COR-L47 (cell line): ENCODE results near the gene G3BP2.
"Not testable (repeated sequence)": the region's sequence is repeated elsewhere in the genome, so short reads cannot be mapped to it uniquely, and the experiment has no call there.

Experiments used
- DNase-seq: peaks from one replicate; lab custom pipeline; 2025; lab: John Stamatoyannopoulos, UW

G3BP2 gene

GRCh38 chr4:75683482-75684155 lies 10.4 kb upstream of the G3BP2 start:
- no peak for DNase-seq

- DNase-seq = no peak
Observed at GRCh38 chr4:75679876-75680575, 6.8 kb upstream of the G3BP2 start.

- DNase-seq = no peak
Observed at GRCh38 chr4:75678965-75679364, 5.8 kb upstream of the G3BP2 start.

- no peak for DNase-seq
Observed at GRCh38 chr4:75678473-75678872, 5.3 kb upstream of the G3BP2 start.

GRCh38 chr4:75675004-75675531 lies 1.9 kb upstream of the G3BP2 start:
- DNase-seq = no peak

- no peak for DNase-seq
Observed at GRCh38 chr4:75673959-75674328, 733 bp upstream of the G3BP2 start.

GRCh38 chr4:75672461-75673026 lies 667 bp downstream of the G3BP2 start:
- peak; percentile 46 for DNase-seq

- no peak for DNase-seq
Observed at GRCh38 chr4:75671802-75672421, 1.3 kb downstream of the G3BP2 start.

- DNase-seq = no peak
Observed at GRCh38 chr4:75668596-75668995, 4.6 kb downstream of the G3BP2 start.

GRCh38 chr4:75667636-75668035 lies 5.6 kb downstream of the G3BP2 start:
- DNase-seq = not testable (repeated sequence)

GRCh38 chr4:75666299-75666698 lies 6.9 kb downstream of the G3BP2 start:
- DNase-seq = no peak

GRCh38 chr4:75664604-75665003 lies 8.6 kb downstream of the G3BP2 start:
- not testable (repeated sequence) for DNase-seq

GRCh38 chr4:75662626-75663025 lies 10.6 kb downstream of the G3BP2 start:
- no peak for DNase-seq

GRCh38 chr4:75660491-75660890 lies 12.7 kb downstream of the G3BP2 start:
- DNase-seq = no peak

- no peak for DNase-seq
Observed at GRCh38 chr4:75659512-75660031, 13.6 kb downstream of the G3BP2 start.

GRCh38 chr4:75658876-75659275 lies 14.3 kb downstream of the G3BP2 start:
- DNase-seq = no peak

- DNase-seq = no peak
Observed at GRCh38 chr4:75655562-75655961, 17.6 kb downstream of the G3BP2 start.

GRCh38 chr4:75654905-75655304 lies 18.3 kb downstream of the G3BP2 start:
- DNase-seq = no peak

- peak; percentile 31 for DNase-seq
Observed at GRCh38 chr4:75653845-75654503, 19.2 kb downstream of the G3BP2 start.

- no peak for DNase-seq
Observed at GRCh38 chr4:75644095-75644494, 29.1 kb downstream of the G3BP2 start.

- no peak for DNase-seq
Observed at GRCh38 chr4:75643651-75644050, 29.6 kb downstream of the G3BP2 start.

- DNase-seq = no peak
Observed at GRCh38 chr4:75639124-75639695, 34.0 kb downstream of the G3BP2 start.
